Skeletal muscle cell (primary cell): Measurements from ENCODE around the gene UNC80.

Experiments used
- DNase-seq: peaks from one replicate; pipeline ENCODE4 v3.0.0-alpha.2; 2010; ENCODE audit warnings: low read depth
- H3K4me3 ChIP-seq: 2 replicates; pipeline ENCODE4 v1.5.1; 2011; ENCODE audit warnings: low read depth, mild to moderate bottlenecking, control low read depth, low read length, moderate library complexity

UNC80 gene

GRCh38 chr2:209806318-209806717 is 34.7 kb downstream of the UNC80 start:
- no peak overlapping the region for H3K4me3 ChIP-seq
- DNase-seq, result no peak

- no peak for DNase-seq
- H3K4me3 ChIP-seq, result no peak overlapping the region
Observed at GRCh38 chr2:209808521-209808920, 36.9 kb downstream of the UNC80 start.

- no peak for DNase-seq
- no peak overlapping the region for H3K4me3 ChIP-seq
Observed at GRCh38 chr2:209809256-209809655, 37.6 kb downstream of the UNC80 start.

- DNase-seq, result no peak
Observed at GRCh38 chr2:209817844-209818271, 46.2 kb downstream of the UNC80 start.

GRCh38 chr2:209818939-209819338 is 47.3 kb downstream of the UNC80 start:
- H3K4me3 ChIP-seq, result no peak overlapping the region
- DNase-seq, result no peak

More at GRCh38 chr2:209817844-209818271, 46.2 kb downstream of the UNC80 start:
- no peak overlapping the region for H3K4me3 ChIP-seq

- no peak for DNase-seq
- no peak overlapping the region for H3K4me3 ChIP-seq
Observed at GRCh38 chr2:209821806-209822205, 50.2 kb downstream of the UNC80 start.

- H3K4me3 ChIP-seq, result no peak overlapping the region
- no peak for DNase-seq
Observed at GRCh38 chr2:209823484-209823883, 51.9 kb downstream of the UNC80 start.

- DNase-seq, result no peak
- H3K4me3 ChIP-seq, result no peak overlapping the region
Observed at GRCh38 chr2:209824391-209824790, 52.8 kb downstream of the UNC80 start.

- no peak for DNase-seq
- H3K4me3 ChIP-seq, result no peak overlapping the region
Observed at GRCh38 chr2:209830722-209831465, 59.3 kb downstream of the UNC80 start.

GRCh38 chr2:209834767-209835166 is 63.1 kb downstream of the UNC80 start:
- H3K4me3 ChIP-seq, result no peak overlapping the region
- DNase-seq, result no peak

GRCh38 chr2:209840434-209840833 is 68.8 kb downstream of the UNC80 start:
- H3K4me3 ChIP-seq, result no peak overlapping the region
- DNase-seq, result no peak

- no peak for DNase-seq
Observed at GRCh38 chr2:209845666-209846065, 74.0 kb downstream of the UNC80 start.

GRCh38 chr2:209864716-209865295 is 93.2 kb downstream of the UNC80 start:
- DNase-seq, result no peak
- no peak overlapping the region for H3K4me3 ChIP-seq

More at GRCh38 chr2:209845666-209846065, 74.0 kb downstream of the UNC80 start:
- H3K4me3 ChIP-seq, result no peak overlapping the region

GRCh38 chr2:209868271-209868994 is 96.8 kb downstream of the UNC80 start:
- no peak overlapping the region for H3K4me3 ChIP-seq
- no peak for DNase-seq

GRCh38 chr2:209870067-209870466 is 98.4 kb downstream of the UNC80 start:
- H3K4me3 ChIP-seq, result no peak overlapping the region
- no peak for DNase-seq

- no peak for DNase-seq
Observed at GRCh38 chr2:209872675-209873074, 101.0 kb downstream of the UNC80 start.

GRCh38 chr2:209875270-209875669 is 103.6 kb downstream of the UNC80 start:
- no peak overlapping the region for H3K4me3 ChIP-seq
- no peak for DNase-seq

More at GRCh38 chr2:209872675-209873074, 101.0 kb downstream of the UNC80 start:
- H3K4me3 ChIP-seq, result no peak overlapping the region

GRCh38 chr2:209876211-209876610 is 104.6 kb downstream of the UNC80 start:
- DNase-seq, result no peak
- H3K4me3 ChIP-seq, result no peak overlapping the region

GRCh38 chr2:209878701-209879100 is 107.1 kb downstream of the UNC80 start:
- H3K4me3 ChIP-seq, result no peak overlapping the region
- no peak for DNase-seq

GRCh38 chr2:209900638-209901037 is 129.0 kb downstream of the UNC80 start:
- no peak overlapping the region for H3K4me3 ChIP-seq
- no peak for DNase-seq
